ENCODE measurements around the gene MLLT6.

DNA sequence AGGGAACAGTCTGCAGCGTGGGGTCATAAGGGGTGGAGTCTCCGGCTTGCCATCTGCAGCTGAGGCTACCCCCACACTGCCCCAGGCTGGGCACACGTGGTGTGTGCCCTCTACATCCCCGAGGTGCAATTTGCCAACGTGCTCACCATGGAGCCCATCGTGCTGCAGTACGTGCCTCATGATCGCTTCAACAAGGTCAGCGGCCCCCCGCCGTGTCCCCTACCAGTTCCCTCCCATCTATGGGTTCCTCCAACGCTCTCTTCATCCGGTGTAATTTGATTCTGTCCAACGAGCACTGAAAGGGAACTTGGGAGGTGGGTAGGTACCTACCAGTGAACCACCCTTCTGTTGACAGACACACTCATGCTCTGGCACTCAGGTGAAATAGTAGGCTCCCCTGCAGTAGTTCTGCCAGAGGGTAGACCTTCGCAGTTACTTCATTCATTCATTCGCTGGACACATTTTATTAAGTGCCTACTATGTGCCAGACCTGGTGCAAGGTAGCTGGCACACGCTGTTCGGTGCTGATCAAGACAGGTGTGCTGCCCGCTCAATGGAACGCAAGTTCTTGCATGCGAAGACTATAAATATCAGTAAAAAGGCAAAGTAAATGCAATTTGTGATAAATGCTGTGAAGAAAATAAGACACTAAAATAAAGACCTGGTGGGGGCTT lies 2.7 kb downstream of the MLLT6 start:
- TF ChIP-seq, protein P1, sequence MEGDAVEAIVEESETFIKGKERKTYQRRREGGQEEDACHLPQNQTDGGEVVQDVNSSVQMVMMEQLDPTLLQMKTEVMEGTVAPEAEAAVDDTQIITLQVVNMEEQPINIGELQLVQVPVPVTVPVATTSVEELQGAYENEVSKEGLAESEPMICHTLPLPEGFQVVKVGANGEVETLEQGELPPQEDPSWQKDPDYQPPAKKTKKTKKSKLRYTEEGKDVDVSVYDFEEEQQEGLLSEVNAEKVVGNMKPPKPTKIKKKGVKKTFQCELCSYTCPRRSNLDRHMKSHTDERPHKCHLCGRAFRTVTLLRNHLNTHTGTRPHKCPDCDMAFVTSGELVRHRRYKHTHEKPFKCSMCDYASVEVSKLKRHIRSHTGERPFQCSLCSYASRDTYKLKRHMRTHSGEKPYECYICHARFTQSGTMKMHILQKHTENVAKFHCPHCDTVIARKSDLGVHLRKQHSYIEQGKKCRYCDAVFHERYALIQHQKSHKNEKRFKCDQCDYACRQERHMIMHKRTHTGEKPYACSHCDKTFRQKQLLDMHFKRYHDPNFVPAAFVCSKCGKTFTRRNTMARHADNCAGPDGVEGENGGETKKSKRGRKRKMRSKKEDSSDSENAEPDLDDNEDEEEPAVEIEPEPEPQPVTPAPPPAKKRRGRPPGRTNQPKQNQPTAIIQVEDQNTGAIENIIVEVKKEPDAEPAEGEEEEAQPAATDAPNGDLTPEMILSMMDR (IDR thresholded peaks at IDR 0.05 in 8 of 11, conservative IDR thresholded peaks at IDR 0.05 in 3 of 11): no peak
- no peak for TF ChIP-seq POLR2A (IDR thresholded peaks at IDR 0.05)
